ENCODE measurements around the gene RAF1. TPM values are rescaled to one million over a fixed set of nuclear protein-coding genes. Genes with fewer than 3 reads are reported as not detected.

RAF1 gene
- total and polyA plus RNA-seq, 2 of the 13 experiments (the other 11 are each of a cell fraction or from before 2014, with no cell fraction given) = 72.2 to 91.4 TPM

DNA sequence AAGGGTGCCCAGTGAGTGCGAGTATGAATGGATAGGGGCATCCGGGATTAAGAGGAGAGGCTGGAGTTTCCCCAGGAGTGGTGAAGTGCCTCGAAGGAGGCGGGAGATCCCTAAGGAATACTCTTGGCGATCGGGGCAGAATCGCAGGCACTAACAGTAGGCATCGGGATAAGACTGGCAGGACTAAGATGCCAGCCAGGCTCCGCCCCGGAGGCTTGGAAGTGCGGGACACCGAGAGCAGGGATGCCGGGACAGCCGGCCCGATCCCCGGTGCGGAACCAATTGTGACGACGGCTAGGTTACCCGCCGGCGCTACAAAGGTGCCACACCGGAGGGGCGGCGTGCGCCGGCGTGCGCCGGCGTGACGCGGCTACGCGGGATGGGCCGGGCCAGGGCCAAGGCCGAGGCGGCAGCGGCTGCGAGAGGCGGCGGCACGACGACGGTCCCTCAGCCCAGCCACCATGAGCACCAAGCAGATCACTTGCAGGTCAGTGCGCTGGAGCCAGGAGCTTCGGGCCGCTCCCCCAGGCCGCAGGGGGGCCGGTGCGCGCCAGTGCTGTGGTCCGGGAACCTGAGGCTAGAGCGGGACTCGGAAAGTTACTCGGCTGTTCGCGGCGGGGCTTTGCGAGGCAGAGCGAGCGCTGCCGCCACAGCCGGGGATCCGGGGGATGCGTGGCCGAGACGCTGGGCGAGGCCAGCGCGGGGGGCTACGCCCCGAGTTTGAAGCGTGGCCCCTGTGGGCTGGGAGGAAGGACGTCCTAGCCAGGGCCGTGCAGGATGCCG lies 107.0 kb downstream of the RAF1 start, which contains the start of gene MKRN2 (continued):
- TF ChIP-seq ZNF609 (CRISPR knock-in tag; IDR thresholded peaks at IDR 0.05; ENCODE audit: borderline replicate concordance) (peak; percentile 56; the same call in 1 of the 2 replicates), ZNF501 (CRISPR knock-in tag; IDR thresholded peaks at IDR 0.05) (peak; percentile 92), TCF12 (IDR thresholded peaks at IDR 0.05) (no peak), TCF12 (CRISPR knock-in tag; IDR thresholded peaks at IDR 0.05) (0 out of 2 replicates have a peak, but pooled peaks have one; percentile 45), ZNF317 (CRISPR knock-in tag; IDR thresholded peaks at IDR 0.05) (peak; percentile 52; the same call in 1 of the 2 replicates), MYC (CRISPR knock-in tag; IDR thresholded peaks at IDR 0.05; ENCODE audit: borderline replicate concordance) (peak; percentile 88), MEIS1 (CRISPR knock-in tag; IDR thresholded peaks at IDR 0.05; ENCODE audit: borderline replicate concordance) (no peak), PRDM15 (CRISPR knock-in tag; IDR thresholded peaks at IDR 0.05) (0 out of 2 replicates have a peak, but pooled peaks have one; percentile 39), ZBTB26 (CRISPR knock-in tag; IDR thresholded peaks at IDR 0.05; ENCODE audit: borderline replicate concordance) (no peak), CREB3 (CRISPR knock-in tag; IDR thresholded peaks at IDR 0.05) (no peak), MAFG (CRISPR knock-in tag; IDR thresholded peaks at IDR 0.05) (no peak), ETV6 (CRISPR knock-in tag; conservative IDR thresholded peaks at IDR 0.05) (no peak; the same call in 1 of the 2 replicates), ZNF326 (CRISPR knock-in tag; IDR thresholded peaks at IDR 0.05; ENCODE audit: borderline replicate concordance) (no peak), ZNF562 (CRISPR knock-in tag; IDR thresholded peaks at IDR 0.05; ENCODE audit: borderline replicate concordance) (no peak)
- TF ChIP-seq, protein P1, sequence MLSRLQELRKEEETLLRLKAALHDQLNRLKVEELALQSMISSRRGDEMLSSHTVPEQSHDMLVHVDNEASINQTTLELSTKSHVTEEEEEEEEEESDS (CRISPR knock-in tag; IDR thresholded peaks at IDR 0.05; ENCODE audit: borderline replicate concordance) = no peak
